GM18511 (cell line): ENCODE data around the gene SLC23A1.
"Not testable (repeated sequence)": the region's sequence is repeated elsewhere in the genome, so short reads cannot be mapped to it uniquely, and the experiment has no call there.

Experiments used
- ATAC-seq: cut with Tn5 transposase; IDR thresholded peaks from one replicate; pipeline ENCODE4 v1.9.1; 2021; ENCODE audit warnings: mild to moderate bottlenecking, moderate library complexity; ENCODE audit not compliant: unreplicated experiment

The SLC23A1 gene

GRCh38 chr5:139374909-139375308 lies 8.2 kb downstream of the SLC23A1 start:
- no peak for ATAC-seq

- no peak for ATAC-seq
These were observed 11.3 kb downstream of the SLC23A1 start for GRCh38 chr5:139371482-139372435.

- no peak for ATAC-seq
These were observed 13.9 kb downstream of the SLC23A1 start for GRCh38 chr5:139369181-139369580.

GRCh38 chr5:139368613-139369012 lies 14.5 kb downstream of the SLC23A1 start:
- ATAC-seq: no peak

GRCh38 chr5:139364466-139364865 lies 18.6 kb downstream of the SLC23A1 start:
- no peak for ATAC-seq

- no peak for ATAC-seq
These were observed 19.2 kb downstream of the SLC23A1 start for GRCh38 chr5:139363937-139364336.

- ATAC-seq: no peak
These were observed 21.2 kb downstream of the SLC23A1 start for GRCh38 chr5:139361835-139362429.

- no peak for ATAC-seq
These were observed 22.7 kb downstream of the SLC23A1 start for GRCh38 chr5:139360384-139360783.

GRCh38 chr5:139358064-139358463 lies 25.0 kb downstream of the SLC23A1 start:
- no peak for ATAC-seq

GRCh38 chr5:139355900-139356299 lies 27.2 kb downstream of the SLC23A1 start:
- not testable (repeated sequence) for ATAC-seq

GRCh38 chr5:139354186-139354585 lies 28.9 kb downstream of the SLC23A1 start:
- ATAC-seq: no peak

GRCh38 chr5:139347863-139348262 lies 35.2 kb downstream of the SLC23A1 start:
- not testable (repeated sequence) for ATAC-seq

- ATAC-seq: not testable (repeated sequence)
These were observed 37.7 kb downstream of the SLC23A1 start for GRCh38 chr5:139345442-139345841.

- ATAC-seq: no peak
These were observed 38.9 kb downstream of the SLC23A1 start for GRCh38 chr5:139344177-139344576.

GRCh38 chr5:139343476-139343875 lies 39.6 kb downstream of the SLC23A1 start:
- ATAC-seq: no peak

GRCh38 chr5:139342423-139342723 lies 40.7 kb downstream of the SLC23A1 start:
- peak; percentile 64 for ATAC-seq

- peak; percentile 92 for ATAC-seq
These were observed 41.2 kb downstream of the SLC23A1 start, which contains the start of gene PAIP2 for GRCh38 chr5:139341689-139342422. Gene PAIP2, plus strand, starts transcription at chr5:139341854. Its CDS starts 21,931 bp downstream, at chr5:139363785.

GRCh38 chr5:139341187-139341688 lies 41.9 kb downstream of the SLC23A1 start:
- ATAC-seq: no peak

- ATAC-seq: no peak
These were observed 43.0 kb downstream of the SLC23A1 start for GRCh38 chr5:139340051-139340450.

- no peak for ATAC-seq
These were observed 47.3 kb downstream of the SLC23A1 start for GRCh38 chr5:139335811-139336210.
